GM19025 (cell line): Measurements from ENCODE around the gene ATE1.

Experiments
- ATAC-seq: cut with Tn5 transposase; IDR thresholded peaks from one replicate; pipeline ENCODE4 v1.9.1; 2021; ENCODE audit warnings: mild to moderate bottlenecking, low read depth, moderate library complexity; ENCODE audit not compliant: unreplicated experiment

ATE1 gene

GRCh38 chr10:121880895-121881294 lies 46.9 kb downstream of the ATE1 start:
- no peak for ATAC-seq

GRCh38 chr10:121879476-121879875 lies 48.4 kb downstream of the ATE1 start:
- no peak for ATAC-seq

GRCh38 chr10:121873236-121873635 lies 54.6 kb downstream of the ATE1 start:
- ATAC-seq, result no peak

- ATAC-seq, result no peak
Measured at GRCh38 chr10:121870413-121870812, 57.4 kb downstream of the ATE1 start.

GRCh38 chr10:121865554-121865953 lies 62.3 kb downstream of the ATE1 start:
- no peak for ATAC-seq

GRCh38 chr10:121864653-121865052 lies 63.2 kb downstream of the ATE1 start:
- ATAC-seq, result no peak

- ATAC-seq, result no peak
Measured at GRCh38 chr10:121864168-121864567, 63.7 kb downstream of the ATE1 start.

- ATAC-seq, result no peak
Measured at GRCh38 chr10:121862649-121863048, 65.2 kb downstream of the ATE1 start.

GRCh38 chr10:121862042-121862441 lies 65.8 kb downstream of the ATE1 start:
- ATAC-seq, result no peak

GRCh38 chr10:121860810-121861209 lies 67.0 kb downstream of the ATE1 start:
- no peak for ATAC-seq

GRCh38 chr10:121854809-121855445 lies 72.9 kb downstream of the ATE1 start:
- ATAC-seq, result no peak

- no peak for ATAC-seq
Measured at GRCh38 chr10:121853950-121854349, 73.9 kb downstream of the ATE1 start.

GRCh38 chr10:121851786-121852185 lies 76.0 kb downstream of the ATE1 start:
- no peak for ATAC-seq

GRCh38 chr10:121848082-121848481 lies 79.7 kb downstream of the ATE1 start:
- no peak for ATAC-seq

- ATAC-seq, result no peak
Measured at GRCh38 chr10:121846555-121846954, 81.3 kb downstream of the ATE1 start.

- ATAC-seq, result peak; percentile 72
Measured at GRCh38 chr10:121845044-121845784, 82.6 kb downstream of the ATE1 start.

- no peak for ATAC-seq
Measured at GRCh38 chr10:121844537-121844936, 83.3 kb downstream of the ATE1 start.

GRCh38 chr10:121843379-121843778 lies 84.5 kb downstream of the ATE1 start:
- no peak for ATAC-seq

GRCh38 chr10:121841862-121842261 lies 86.0 kb downstream of the ATE1 start:
- ATAC-seq, result no peak

- ATAC-seq, result no peak
Measured at GRCh38 chr10:121838931-121839330, 88.9 kb downstream of the ATE1 start.

- no peak for ATAC-seq
Measured at GRCh38 chr10:121838149-121838548, 89.7 kb downstream of the ATE1 start.

- no peak for ATAC-seq
Measured at GRCh38 chr10:121836171-121836570, 91.7 kb downstream of the ATE1 start.
